BE2C (cell line): ENCODE data around the gene SCLT1.
"Not testable (repeated sequence)": the region's sequence is repeated elsewhere in the genome, so short reads cannot be mapped to it uniquely, and the experiment has no call there.

Source experiments
- DNase-seq: peaks from one replicate; pipeline ENCODE4 v3.0.0-alpha.2; 2020
- H3K27me3 ChIP-seq: fragments of 250-450 bp; sonication (Bioruptor Pico); 2 replicates; pipeline ENCODE4 v1.5.1; 2020; ENCODE audit warnings: mild to moderate bottlenecking
- H3K36me3 ChIP-seq: fragments of 250-450 bp; sonication (Bioruptor Pico); 2 replicates; pipeline ENCODE4 v1.5.1; 2020; ENCODE audit warnings: mild to moderate bottlenecking
- H3K4me1 ChIP-seq: fragments of 250-450 bp; sonication (Bioruptor Pico); 2 replicates; pipeline ENCODE4 v1.5.1; 2020
- H3K4me3 ChIP-seq: 2 replicates; pipeline ENCODE4 v1.5.1; 2011; ENCODE audit warnings: low read depth, low read length
- H3K9me3 ChIP-seq: fragments of 250-450 bp; sonication (Bioruptor Pico); 2 replicates; pipeline ENCODE4 v1.5.1; 2020
- CTCF ChIP-seq: IDR thresholded peaks from 2 replicates; pipeline ENCODE4 v1.5.1; 2012; ENCODE audit warnings: mild to moderate bottlenecking, low read depth, low read length

The SCLT1 gene

GRCh38 chr4:129082302-129082701 lies 11.0 kb downstream of the SCLT1 start:
- TF ChIP-seq CTCF = no peak
- Histone ChIP-seq H3K27me3 (no peaks in the 10 kb centered on the region), H3K9me3 (peaks cover 4% of the 10 kb centered on the region; the same call in 1 of the 2 replicates), H3K4me1 (no peaks in the 10 kb centered on the region), H3K36me3 (peaks cover 28% of the 10 kb centered on the region), H3K4me3 (no peak overlapping the region)
- no peak for DNase-seq

GRCh38 chr4:129080129-129080528 lies 13.2 kb downstream of the SCLT1 start:
- DNase-seq = no peak
- peaks cover 31% of the 10 kb centered on the region for H3K36me3 ChIP-seq
- H3K4me3 ChIP-seq = no peak overlapping the region
- H3K9me3 ChIP-seq = peaks cover 1% of the 10 kb centered on the region; the same call in 1 of the 2 replicates
- no peaks in the 10 kb centered on the region for H3K4me1 ChIP-seq
- no peaks in the 10 kb centered on the region for H3K27me3 ChIP-seq
- no peak for TF ChIP-seq CTCF

- TF ChIP-seq CTCF = no peak
- H3K36me3 ChIP-seq = peaks cover 43% of the 10 kb centered on the region
- H3K9me3 ChIP-seq = no peaks in the 10 kb centered on the region
- H3K4me3 ChIP-seq = no peak overlapping the region
- no peaks in the 10 kb centered on the region for H3K27me3 ChIP-seq
- no peaks in the 10 kb centered on the region for H3K4me1 ChIP-seq
- DNase-seq = no peak
Observed at GRCh38 chr4:129077326-129077725, 16.0 kb downstream of the SCLT1 start.

GRCh38 chr4:129069537-129069936 lies 23.8 kb downstream of the SCLT1 start:
- H3K4me1 ChIP-seq, H3K9me3 ChIP-seq, H3K4me3 ChIP-seq, H3K27me3 ChIP-seq, DNase-seq: not testable (repeated sequence)
- peaks cover 26% of the 10 kb centered on the region for H3K36me3 ChIP-seq

GRCh38 chr4:129064717-129065116 lies 28.6 kb downstream of the SCLT1 start:
- no peaks in the 10 kb centered on the region for H3K27me3 ChIP-seq
- peaks cover 27% of the 10 kb centered on the region for H3K36me3 ChIP-seq
- H3K4me1 ChIP-seq = no peaks in the 10 kb centered on the region
- no peak overlapping the region for H3K4me3 ChIP-seq
- H3K9me3 ChIP-seq = no peaks in the 10 kb centered on the region
- no peak for DNase-seq
- TF ChIP-seq CTCF = no peak

- Histone ChIP-seq H3K4me3 (no peak overlapping the region), H3K4me1 (no peaks in the 10 kb centered on the region), H3K36me3 (peaks cover 27% of the 10 kb centered on the region), H3K27me3 (no peaks in the 10 kb centered on the region), H3K9me3 (no peaks in the 10 kb centered on the region)
- DNase-seq = no peak
- no peak for TF ChIP-seq CTCF
Observed at GRCh38 chr4:129063640-129064039, 29.7 kb downstream of the SCLT1 start.

- Histone ChIP-seq H3K36me3 (peaks cover 27% of the 10 kb centered on the region), H3K4me1 (no peaks in the 10 kb centered on the region), H3K27me3 (no peaks in the 10 kb centered on the region), H3K4me3 (no peak overlapping the region), H3K9me3 (no peaks in the 10 kb centered on the region)
- DNase-seq = no peak
- TF ChIP-seq CTCF = no peak
Observed at GRCh38 chr4:129062580-129062979, 30.8 kb downstream of the SCLT1 start.
